Measurements from ENCODE around the gene HOXC4. TPM values are rescaled to one million over a fixed set of nuclear protein-coding genes. Genes with fewer than 3 reads are reported as not detected.

HOXC4 gene
- total RNA-seq, 4 donors from 2014 or later = 0.51 to 2.0 (median 0.71) TPM

- in situ Hi-C loops (cut with MboI; ENCODE audit: low sequenced_read_pairs in 4 of 4) = loop anchor here in 2 of 4 donors (5.0 to 10.0 kb wide), 2 partner anchors 166 to 169 kb away; no protein-coding TSS in a partner anchor
- peak within 1 kb of the TSS; percentile 94 to 100 (median 98) for H3K27ac ChIP-seq
- H3K9me3 ChIP-seq = no peaks in the 10 kb centered on the region
- DNase-seq (peak; percentile 61 to 74), ATAC-seq (peak; percentile 58 to 70)
- peak within 1 kb of the TSS; percentile 59 to 66 (median 62) for H3K4me3 ChIP-seq
- H3K4me1 ChIP-seq = peaks cover 43 to 54% of the 10 kb centered on the region in 2 donors
- no peaks in the 10 kb centered on the region for H3K27me3 ChIP-seq
- intact Hi-C loops (cut with DNase I; ENCODE audit: low total_unique reads) = no loop called here
- TF ChIP-seq CTCF (IDR thresholded peaks at IDR 0.05 in 4 of 5, conservative IDR thresholded peaks at IDR 0.05 in 1 of 5) (no peak), POLR2A (IDR thresholded peaks at IDR 0.05) (peak in 1 of 2 donors; percentile 14)
- H3K36me3 ChIP-seq = no peaks in the 10 kb centered on the region
These were observed 25.1 kb upstream of the HOXC4 start, which contains the start of gene HOXC6 for GRCh38 chr12:54028314-54029201. TSS of gene HOXC6 (plus strand) at chr12:54028440. CDS start at chr12:54028522, 82 bp downstream.

GRCh38 chr12:54029529-54030441 lies 23.9 kb upstream of the HOXC4 start:
- no peak for TF ChIP-seq POLR2A (IDR thresholded peaks at IDR 0.05)
- TF ChIP-seq CTCF (IDR thresholded peaks at IDR 0.05 in 4 of 5, conservative IDR thresholded peaks at IDR 0.05 in 1 of 5) = no peak
- Histone ChIP-seq H3K36me3 (no peaks in the 10 kb centered on the region), H3K27me3 (no peaks in the 10 kb centered on the region), H3K27ac (peak overlapping the region; percentile 94 to 100 (median 98)), H3K4me1 (peaks cover 35 to 49% of the 10 kb centered on the region in 2 donors), H3K4me3 (peak overlapping the region; percentile 45 to 62 (median 60)), H3K9me3 (no peaks in the 10 kb centered on the region)
- DNase-seq (no peak), ATAC-seq (no peak)
- intact Hi-C loops (cut with DNase I; ENCODE audit: low total_unique reads) = no loop called here
- in situ Hi-C loops (cut with MboI; ENCODE audit: low sequenced_read_pairs in 4 of 4) = loop anchor here in 3 of 4 donors (5.0 to 10.0 kb wide), 3 partner anchors 163 to 168 kb away; no protein-coding TSS in a partner anchor

GRCh38 chr12:54030442-54030801 lies 23.2 kb upstream of the HOXC4 start:
- H3K36me3 ChIP-seq = no peaks in the 10 kb centered on the region
- peaks cover 30 to 43% of the 10 kb centered on the region in 2 donors for H3K4me1 ChIP-seq
- DNase-seq (no peak), ATAC-seq (no peak)
- no peaks in the 10 kb centered on the region for H3K9me3 ChIP-seq
- H3K4me3 ChIP-seq = peak overlapping the region; percentile 45 to 62 (median 60)
- in situ Hi-C loops (cut with MboI; ENCODE audit: low sequenced_read_pairs in 4 of 4) = loop anchor here in 1 of 4 donors (5.0 kb wide), 1 partner anchor 162 kb away; no protein-coding TSS in a partner anchor
- no peak for TF ChIP-seq POLR2A (IDR thresholded peaks at IDR 0.05)
- TF ChIP-seq CTCF (IDR thresholded peaks at IDR 0.05 in 4 of 5, conservative IDR thresholded peaks at IDR 0.05 in 1 of 5) = no peak
- H3K27ac ChIP-seq = peak overlapping the region; percentile 94 to 100 (median 98)
- intact Hi-C loops (cut with DNase I; ENCODE audit: low total_unique reads) = no loop called here
- no peaks in the 10 kb centered on the region for H3K27me3 ChIP-seq

GRCh38 chr12:54030889-54031471 lies 22.7 kb upstream of the HOXC4 start:
- Histone ChIP-seq H3K27me3 (no peaks in the 10 kb centered on the region), H3K9me3 (no peaks in the 10 kb centered on the region), H3K36me3 (no peaks in the 10 kb centered on the region), H3K4me3 (peak overlapping the region; percentile 42 to 62 (median 53)), H3K4me1 (peaks cover 25 to 38% of the 10 kb centered on the region in 2 donors), H3K27ac (peak overlapping the region; percentile 94 to 100 (median 98))
- intact Hi-C loops (cut with DNase I; ENCODE audit: low total_unique reads) (no loop called here), in situ Hi-C loops (cut with MboI; ENCODE audit: low sequenced_read_pairs in 4 of 4) (loop anchor here in 1 of 4 donors (5.0 kb wide), 1 partner anchor 161 kb away; no protein-coding TSS in a partner anchor)
- DNase-seq (peak in 1 of 2 donors; percentile 35), ATAC-seq (no peak)
- TF ChIP-seq POLR2A (IDR thresholded peaks at IDR 0.05) (peak in 1 of 2 donors; percentile 7), CTCF (IDR thresholded peaks at IDR 0.05 in 4 of 5, conservative IDR thresholded peaks at IDR 0.05 in 1 of 5) (no peak)
